B cell (primary cell): Measurements from ENCODE around the gene IGF1R. TPM values are rescaled to one million over a fixed set of nuclear protein-coding genes. Genes with fewer than 3 reads are reported as not detected.

Experiments used
- ATAC-seq: fragments of 200-7000 bp; cut with Tn5 transposase; one replicate; pipeline ENCODE4 v1.10.0; 2021; ENCODE audit warnings: low read depth, mild to moderate bottlenecking, moderate number of reproducible peaks, moderate library complexity
- CTCF ChIA-PET: fragments of 350-600 bp; sonication (Branson Sonifier 250); formaldehyde crosslinking; loops from one replicate; lab custom pipeline; 2021; ENCODE audit warnings: antibody characterized with exemption, inconsistent platforms; lab: Charles Lee
- POLR2A ChIA-PET: fragments of 350-600 bp; sonication (Branson Sonifier 250); formaldehyde crosslinking; loops from one replicate; lab custom pipeline; 2021; ENCODE audit warnings: antibody characterized with exemption; lab: Charles Lee
- DNase-seq: peaks from one replicate; pipeline ENCODE4 v3.0.0; 2013
- H2AFZ ChIP-seq: 2 replicates; pipeline ENCODE4 v1.6.1; 2012; ENCODE audit warnings: mild to moderate bottlenecking, low read depth, low read length; ENCODE audit not compliant: insufficient read depth, poor library complexity, severe bottlenecking
- H3K27ac ChIP-seq, 2 donors: 1 replicate in 1 of 2; 2 replicates in 1 of 2; pipeline ENCODE4 v1.5.1; 2012 to 2013; ENCODE audit warnings: low read length in 2 of 2, mild to moderate bottlenecking in 2 of 2, moderate library complexity in 1 of 2
- H3K27me3 ChIP-seq, 4 experiments: fragments of 200-600 bp in 1 of 4; sonication (generic) in 1 of 4; replicated peaks in 1 of 4; 1 replicate in 2 of 4; 2 replicates in 2 of 4; pipeline versions ENCODE4 v1.6.1 to v1.7.0; 2013 to 2016; ENCODE audit warnings: low read length in 3 of 4, mild to moderate bottlenecking in 2 of 4, mixed read lengths in 1 of 4, moderate library complexity in 1 of 4; ENCODE audit not compliant: insufficient read depth in 4 of 4, control insufficient read depth in 3 of 4; ENCODE audit errors: control extremely low read depth in 1 of 4
- H3K36me3 ChIP-seq, 2 experiments: replicated peaks in 1 of 2; 1 replicate in 1 of 2; 2 replicates in 1 of 2; pipeline versions ENCODE4 v1.6.1 to v1.7.1; 2013; ENCODE audit warnings: low read length in 1 of 2; ENCODE audit not compliant: insufficient read depth in 2 of 2, control insufficient read depth in 1 of 2; ENCODE audit errors: control extremely low read depth in 1 of 2, extremely low read depth in 1 of 2
- H3K4me1 ChIP-seq, 2 donors: fragments of 200-600 bp in 1 of 2; sonication (generic) in 1 of 2; 1 replicate in 1 of 2; 2 replicates in 1 of 2; pipeline versions ENCODE4 v1.5.1 to v1.6.1; 2013 to 2017; ENCODE audit warnings: low read length in 2 of 2; ENCODE audit not compliant: control insufficient read depth in 2 of 2, insufficient read depth in 2 of 2
- H3K4me2 ChIP-seq: replicated peaks from 2 replicates; pipeline ENCODE3; 2012; ENCODE audit warnings: mild to moderate bottlenecking, low read depth, low read length; ENCODE audit not compliant: poor library complexity, severe bottlenecking
- H3K4me3 ChIP-seq, 5 experiments: fragments of 200-600 bp in 1 of 5; sonication (generic) in 1 of 5; 1 replicate in 3 of 5; 2 replicates in 2 of 5; pipeline versions ENCODE4 v1.5.1 to v1.7.0; 2011 to 2016; ENCODE audit warnings: low read length in 4 of 5, mild to moderate bottlenecking in 4 of 5, low read depth in 2 of 5, control low read depth in 1 of 5, moderate library complexity in 1 of 5; ENCODE audit not compliant: insufficient read depth in 1 of 5; ENCODE audit errors: control extremely low read depth in 1 of 5, extremely low read depth in 1 of 5
- H3K79me2 ChIP-seq: fragments of 200-600 bp; sonication (generic); one replicate; pipeline ENCODE4 v1.6.0; 2016; ENCODE audit warnings: low read length; ENCODE audit not compliant: control insufficient read depth, insufficient read depth
- H3K9ac ChIP-seq: fragments of 200-600 bp; sonication (generic); 2 replicates; pipeline ENCODE4 v1.6.1; 2017; ENCODE audit warnings: mild to moderate bottlenecking, low read length, moderate library complexity
- H3K9me3 ChIP-seq, 3 donors: one replicate each; pipeline versions ENCODE4 v1.6.1 to v1.7.1; 2013; ENCODE audit warnings: low read length in 2 of 3; ENCODE audit not compliant: control insufficient read depth in 2 of 3, insufficient read depth in 1 of 3; ENCODE audit errors: control extremely low read depth in 1 of 3
- H4K20me1 ChIP-seq: 2 replicates; pipeline ENCODE4 v1.6.0; 2012; ENCODE audit warnings: mild to moderate bottlenecking, low read length; ENCODE audit not compliant: insufficient read depth, control insufficient read depth, poor library complexity, severe bottlenecking
- H3K27ac Mint-ChIP-seq: one replicate; pipeline ENCODE4 v1.8.0; 2021; ENCODE audit warnings: mixed read lengths
- H3K27me3 Mint-ChIP-seq: one replicate; pipeline ENCODE4 v1.8.0; 2021; ENCODE audit warnings: mixed read lengths
- H3K4me1 Mint-ChIP-seq: one replicate; pipeline ENCODE4 v1.8.0; 2021; ENCODE audit warnings: mixed read lengths
- H3K4me3 Mint-ChIP-seq: one replicate; pipeline ENCODE4 v1.8.0; 2021; ENCODE audit warnings: mixed read lengths
- H3K9me3 Mint-ChIP-seq: one replicate; pipeline ENCODE4 v1.8.0; 2022; ENCODE audit warnings: mixed read lengths; ENCODE audit not compliant: insufficient read depth
- CTCF ChIP-seq: fragments of 200-600 bp; IDR thresholded peaks from one replicate; pipeline ENCODE4 v1.8.0; 2022; ENCODE audit warnings: antibody characterized with exemption, mild to moderate bottlenecking
- EZH2 ChIP-seq: IDR thresholded peaks from 2 replicates; pipeline ENCODE4 v1.6.1; 2012; ENCODE audit warnings: borderline replicate concordance, low read depth, mild to moderate bottlenecking, moderate library complexity, low read length; ENCODE audit not compliant: insufficient read depth, poor library complexity, severe bottlenecking
- WGBS: methylation state at CpG from one replicate; pipeline ENCODE4 v1.1.5; 2013; ENCODE audit warnings: missing lambda C conversion rate; ENCODE audit not compliant: insufficient coverage; 5-methylcytosine and 5-hydroxymethylcytosine counted together
- intact Hi-C: fragments of 100-400 bp; cut with micrococcal nuclease; formaldehyde crosslinking; loops from one replicate; pipeline ENCODE4 v1.10.0; 2022
- polyA plus RNA-seq: library from polyadenylated mRNA; depleted of rRNA; stranded (reverse); fragments of >200 nt; gene quantifications from 2 replicates; pipeline ENCODE4 v1.2.3, GENCODE V29; 2012
- total RNA-seq, 2 donors: library from RNA; stranded (reverse); fragments of 120-200 nt in 1 of 2; gene quantifications; 1 replicate in 1 of 2; 2 replicates in 1 of 2; pipeline versions ENCODE4 v1.2.3 to v1.2.4, GENCODE V29; 2013 to 2022

The IGF1R gene
- total and polyA plus RNA-seq, 2 donors (not counting 1 experiment from before 2014, with no cell fraction given), result 5.4 to 23.1 TPM

- Histone ChIP-seq H3K4me3 (no peak overlapping the region), H3K79me2 (peaks cover 7% of the 10 kb centered on the region), H2AFZ (no peak overlapping the region), H3K9me3 (no peaks in the 10 kb centered on the region), H3K27me3 (no peaks in the 10 kb centered on the region), H3K27ac (no peak overlapping the region), H3K4me2 (no peak overlapping the region), H3K36me3 (no peaks in the 10 kb centered on the region), H3K4me1 (no peaks in the 10 kb centered on the region), H3K9ac (no peak overlapping the region), H4K20me1 (peaks cover 13% of the 10 kb centered on the region)
- ChIA-PET POLR2A (no interaction called here), CTCF (interaction anchor here (4.2 kb wide), 1 partner anchor 9 kb away, joined by 17 read pairs; no protein-coding TSS in a partner anchor)
- intact Hi-C loops, result no loop called here
- 96% methylated on average over 10 of the region's 13 CpGs for WGBS
- Mint-ChIP-seq H3K27ac (no peak overlapping the region), H3K4me3 (no peak overlapping the region), H3K27me3 (no peaks in the 10 kb centered on the region), H3K4me1 (peaks cover 4% of the 10 kb centered on the region), H3K9me3 (no peaks in the 10 kb centered on the region)
- TF ChIP-seq CTCF (no peak), EZH2 (no peak)
- ATAC-seq (no peak), DNase-seq (no peak)
These were observed 19.3 kb downstream of the IGF1R start for GRCh38 chr15:98667521-98668179.

GRCh38 chr15:98668566-98669308, 20.4 kb downstream of the IGF1R start:
- Histone ChIP-seq H3K4me3 (no peak overlapping the region), H3K9ac (no peak overlapping the region), H4K20me1 (peaks cover 9% of the 10 kb centered on the region), H3K27ac (no peak overlapping the region), H3K79me2 (peaks cover 5% of the 10 kb centered on the region), H3K36me3 (no peaks in the 10 kb centered on the region), H3K4me2 (no peak overlapping the region), H3K27me3 (no peaks in the 10 kb centered on the region), H3K9me3 (no peaks in the 10 kb centered on the region), H3K4me1 (no peaks in the 10 kb centered on the region), H2AFZ (no peak overlapping the region)
- DNase-seq (no peak), ATAC-seq (no peak)
- WGBS, result 52% methylated on average over 5 of the region's 10 CpGs
- H3K4me1 Mint-ChIP-seq, result peaks cover 4% of the 10 kb centered on the region
- H3K27ac Mint-ChIP-seq, result no peak overlapping the region
- no peaks in the 10 kb centered on the region for H3K9me3 Mint-ChIP-seq
- H3K4me3 Mint-ChIP-seq, result no peak overlapping the region
- ChIA-PET POLR2A (no interaction called here), CTCF (interaction anchor here (4.2 kb wide), 1 partner anchor 10 kb away, joined by 17 read pairs; no protein-coding TSS in a partner anchor)
- no peaks in the 10 kb centered on the region for H3K27me3 Mint-ChIP-seq
- TF ChIP-seq CTCF, result no peak
- intact Hi-C loops, result no loop called here
